HG03558 (cell line): ENCODE data around the gene SPATA33.

ENCODE experiments used
- ATAC-seq: cut with Tn5 transposase; IDR thresholded peaks from one replicate; pipeline ENCODE4 v1.9.1; 2021; ENCODE audit warnings: moderate number of reproducible peaks; ENCODE audit not compliant: unreplicated experiment; ENCODE audit errors: extremely low read depth

Gene SPATA33

GRCh38 chr16:89705006-89705405, 47.4 kb downstream of the SPATA33 start:
- no peak for ATAC-seq

GRCh38 chr16:89706518-89707260, 49.1 kb downstream of the SPATA33 start:
- no peak for ATAC-seq

DNA sequence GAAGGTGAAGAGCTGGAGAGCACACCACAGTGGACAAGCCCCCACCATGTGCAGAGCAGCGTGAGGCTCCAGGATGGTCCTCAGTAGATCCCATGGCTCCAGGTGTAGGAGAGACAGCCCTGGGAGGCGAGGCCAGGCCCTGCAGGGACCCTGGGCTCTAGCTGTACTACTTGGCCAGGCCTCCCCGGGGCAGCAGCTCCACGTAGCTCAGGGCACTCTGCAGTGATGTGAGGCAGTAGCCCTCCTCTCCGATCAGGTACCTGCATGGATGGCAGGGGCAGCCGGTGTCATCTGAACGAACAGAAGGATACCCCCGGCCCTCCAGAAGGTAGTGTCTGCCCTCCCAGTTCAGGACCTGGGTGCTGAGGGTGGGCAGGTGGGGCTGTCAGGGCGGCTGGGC, 50.1 kb downstream of the SPATA33 start:
- no peak for ATAC-seq

GRCh38 chr16:89708481-89708931, 50.9 kb downstream of the SPATA33 start:
- ATAC-seq, result no peak

GRCh38 chr16:89709166-89709565, 51.5 kb downstream of the SPATA33 start:
- no peak for ATAC-seq

GRCh38 chr16:89709716-89710432, 52.2 kb downstream of the SPATA33 start:
- ATAC-seq, result no peak

GRCh38 chr16:89710709-89711564, 53.3 kb downstream of the SPATA33 start:
- no peak for ATAC-seq

DNA sequence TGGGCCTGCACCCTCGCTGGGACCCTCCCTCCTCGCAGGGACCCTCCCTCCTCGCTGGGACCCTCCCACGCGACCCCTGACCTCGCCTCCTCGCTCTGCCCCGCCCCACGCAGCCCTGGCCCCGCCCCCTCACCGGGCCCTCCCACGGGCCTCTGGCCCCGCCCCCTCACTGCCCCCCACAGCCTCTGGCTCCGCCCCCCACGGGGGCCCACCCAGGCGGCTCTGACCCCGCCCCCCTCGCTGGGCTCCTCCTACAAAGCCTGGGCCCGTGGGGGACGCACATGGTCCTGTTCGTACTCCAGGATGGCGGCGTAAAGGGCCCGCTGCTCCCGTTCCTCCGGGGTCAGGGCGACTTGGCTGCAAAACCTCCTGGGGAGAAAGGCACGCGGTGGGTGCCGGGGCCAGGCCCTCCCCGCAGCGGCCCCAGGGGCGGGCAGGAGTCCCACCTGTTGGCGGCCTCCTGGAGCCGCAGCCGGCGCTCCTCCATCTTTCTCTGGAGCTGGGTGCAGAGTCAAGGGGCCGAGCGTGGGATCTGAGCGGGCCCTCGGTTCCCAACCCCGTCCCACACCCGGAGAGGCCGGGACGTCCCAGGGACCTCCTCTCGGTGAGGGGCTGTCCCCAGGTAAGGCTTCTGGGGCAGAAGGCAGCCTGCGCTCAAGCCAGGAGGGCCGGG, 54.1 kb downstream of the SPATA33 start:
- ATAC-seq, result no peak

GRCh38 chr16:89712274-89712781, 54.7 kb downstream of the SPATA33 start:
- ATAC-seq, result no peak

GRCh38 chr16:89716493-89716892, 58.9 kb downstream of the SPATA33 start:
- ATAC-seq, result no peak

GRCh38 chr16:89716916-89717687, 59.5 kb downstream of the SPATA33 start:
- ATAC-seq, result no peak

GRCh38 chr16:89717688-89718505, 60.3 kb downstream of the SPATA33 start:
- ATAC-seq, result no peak
